ENCODE data around the gene MGST2.

GRCh38 chr4:139668036-139668435, 2.4 kb downstream of the MGST2 start:
- TF ChIP-seq ZNF70 (CRISPR knock-in tag; IDR thresholded peaks at IDR 0.05) (no peak), ISL1 (CRISPR knock-in tag; IDR thresholded peaks at IDR 0.05) (no peak), ARNTL (CRISPR knock-in tag; IDR thresholded peaks at IDR 0.05; ENCODE audit: borderline replicate concordance, low read depth) (no peak), PATZ1 (CRISPR knock-in tag; IDR thresholded peaks at IDR 0.05; ENCODE audit: borderline replicate concordance) (no peak), ZC3H10 (CRISPR knock-in tag; IDR thresholded peaks at IDR 0.05) (no peak), BACH2 (CRISPR knock-in tag; IDR thresholded peaks at IDR 0.05; ENCODE audit: borderline replicate concordance) (no peak), CREB5 (CRISPR knock-in tag; IDR thresholded peaks at IDR 0.05; ENCODE audit: low read depth) (no peak)

Measured in SK-N-SH treated with all-trans-retinoic acid at 6 μM for 48 hours (cell line).